ENCODE data around the gene NDRG4. TPM values are rescaled to one million over a fixed set of nuclear protein-coding genes. Genes with fewer than 3 reads are reported as not detected.

Gene NDRG4
- total RNA-seq, 4 donors from 2014 or later: 5.3 to 486 (median 45.8) TPM

- TF ChIP-seq, protein P1, sequence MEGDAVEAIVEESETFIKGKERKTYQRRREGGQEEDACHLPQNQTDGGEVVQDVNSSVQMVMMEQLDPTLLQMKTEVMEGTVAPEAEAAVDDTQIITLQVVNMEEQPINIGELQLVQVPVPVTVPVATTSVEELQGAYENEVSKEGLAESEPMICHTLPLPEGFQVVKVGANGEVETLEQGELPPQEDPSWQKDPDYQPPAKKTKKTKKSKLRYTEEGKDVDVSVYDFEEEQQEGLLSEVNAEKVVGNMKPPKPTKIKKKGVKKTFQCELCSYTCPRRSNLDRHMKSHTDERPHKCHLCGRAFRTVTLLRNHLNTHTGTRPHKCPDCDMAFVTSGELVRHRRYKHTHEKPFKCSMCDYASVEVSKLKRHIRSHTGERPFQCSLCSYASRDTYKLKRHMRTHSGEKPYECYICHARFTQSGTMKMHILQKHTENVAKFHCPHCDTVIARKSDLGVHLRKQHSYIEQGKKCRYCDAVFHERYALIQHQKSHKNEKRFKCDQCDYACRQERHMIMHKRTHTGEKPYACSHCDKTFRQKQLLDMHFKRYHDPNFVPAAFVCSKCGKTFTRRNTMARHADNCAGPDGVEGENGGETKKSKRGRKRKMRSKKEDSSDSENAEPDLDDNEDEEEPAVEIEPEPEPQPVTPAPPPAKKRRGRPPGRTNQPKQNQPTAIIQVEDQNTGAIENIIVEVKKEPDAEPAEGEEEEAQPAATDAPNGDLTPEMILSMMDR (IDR thresholded peaks at IDR 0.05; ENCODE audit: low read depth): no peak
Observed at GRCh38 chr16:58509256-58510096, 9.5 kb downstream of the NDRG4 start.

DNA sequence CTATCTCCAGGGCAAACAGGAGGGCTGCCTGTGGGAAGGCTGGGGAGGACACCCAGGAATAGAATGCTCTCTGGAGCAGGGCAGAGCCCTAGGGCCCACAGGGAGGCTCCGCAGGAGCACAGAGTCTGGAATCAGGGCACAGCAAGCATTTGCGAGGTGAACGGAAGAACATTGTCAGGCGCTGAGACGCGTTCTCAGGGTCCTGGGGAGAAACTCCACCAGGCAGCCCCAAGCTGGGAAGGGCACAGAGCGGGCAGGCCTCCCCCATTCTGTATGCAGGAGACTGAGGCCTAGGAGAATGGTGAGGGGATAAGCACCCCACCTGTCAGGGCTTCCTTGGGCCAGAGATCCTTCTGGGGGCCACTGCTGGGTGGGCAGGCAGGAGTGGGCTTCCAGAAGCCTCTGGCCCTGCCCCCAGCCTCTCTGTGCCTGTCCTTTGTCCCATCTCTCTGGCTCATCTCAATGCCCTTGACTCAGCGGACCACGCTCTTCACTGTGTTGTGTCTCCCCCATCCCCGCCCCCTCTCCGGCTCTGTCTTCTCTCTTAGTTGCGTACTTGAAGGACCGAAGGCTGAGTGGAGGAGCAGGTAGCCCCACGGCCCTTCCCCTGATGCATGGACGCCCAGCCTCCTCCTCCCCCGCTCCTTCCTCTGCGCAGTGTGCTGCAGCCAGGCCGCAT lies 10.3 kb downstream of the NDRG4 start:
- TF ChIP-seq, protein P1 (IDR thresholded peaks at IDR 0.05; ENCODE audit: low read depth): no peak

GRCh38 chr16:58510776-58511628 lies 11.1 kb downstream of the NDRG4 start:
- TF ChIP-seq, protein P1 (IDR thresholded peaks at IDR 0.05; ENCODE audit: low read depth): no peak

DNA sequence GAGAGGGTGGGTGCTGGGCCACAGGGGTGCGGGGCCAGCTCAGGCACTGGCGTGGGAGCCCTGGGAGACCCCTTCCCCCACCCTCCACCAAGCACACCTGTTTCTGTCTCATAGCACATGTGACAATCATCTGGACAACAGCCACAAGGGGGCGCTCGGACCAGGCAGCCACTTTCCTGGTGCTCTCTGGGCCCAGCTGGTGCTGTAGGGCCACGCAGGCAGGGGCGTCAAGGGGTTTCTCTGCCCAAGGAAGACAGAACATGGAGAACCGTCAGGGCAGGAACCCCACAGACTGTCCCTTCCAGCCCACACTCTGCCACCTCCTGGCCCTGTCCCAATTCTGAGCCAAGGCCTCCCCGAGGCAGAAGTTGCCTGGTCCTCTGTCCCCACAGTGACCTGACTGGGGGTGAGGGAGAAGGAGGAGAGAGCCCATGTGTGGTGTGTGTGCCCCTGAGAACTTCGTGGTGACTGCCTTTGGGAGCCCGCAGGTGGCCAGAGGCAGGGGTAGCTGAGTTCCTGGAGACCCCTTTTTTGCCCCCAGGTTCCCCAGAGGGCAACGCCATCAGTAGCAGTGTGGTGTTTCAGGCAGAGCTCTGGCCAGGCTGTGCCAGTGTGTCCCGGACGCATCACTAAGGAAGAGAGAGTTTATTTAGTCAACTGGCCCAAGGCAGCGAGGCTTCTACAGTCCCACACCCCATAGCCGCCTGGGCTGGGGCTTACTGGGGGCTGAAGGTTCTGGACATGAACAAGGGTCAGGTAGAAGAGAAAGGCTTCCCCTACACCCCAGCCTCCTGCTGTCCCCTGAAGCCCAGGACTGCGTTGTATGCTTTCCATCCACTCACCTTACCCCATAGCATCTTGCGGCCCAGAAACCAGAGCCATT lies 12.2 kb downstream of the NDRG4 start:
- TF ChIP-seq, protein P1 (IDR thresholded peaks at IDR 0.05; ENCODE audit: low read depth): no peak

- TF ChIP-seq, protein P1 (IDR thresholded peaks at IDR 0.05; ENCODE audit: low read depth): no peak
Observed at GRCh38 chr16:58513874-58514273, 13.9 kb downstream of the NDRG4 start.

GRCh38 chr16:58515125-58515870 lies 15.4 kb downstream of the NDRG4 start, which contains the start of gene SETD6:
Gene SETD6 (plus strand): TSS chr16:58515517. CDS start chr16:58515538, 21 bp downstream.
- TF ChIP-seq, protein P1 (IDR thresholded peaks at IDR 0.05; ENCODE audit: low read depth): no peak

Data from subcutaneous adipose tissue (tissue), 4 donors.